ENCODE data around the gene RAB29.
"Not testable (repeated sequence)": the region's sequence is repeated elsewhere in the genome, so short reads cannot be mapped to it uniquely, and the experiment has no call there.

The RAB29 gene

DNA sequence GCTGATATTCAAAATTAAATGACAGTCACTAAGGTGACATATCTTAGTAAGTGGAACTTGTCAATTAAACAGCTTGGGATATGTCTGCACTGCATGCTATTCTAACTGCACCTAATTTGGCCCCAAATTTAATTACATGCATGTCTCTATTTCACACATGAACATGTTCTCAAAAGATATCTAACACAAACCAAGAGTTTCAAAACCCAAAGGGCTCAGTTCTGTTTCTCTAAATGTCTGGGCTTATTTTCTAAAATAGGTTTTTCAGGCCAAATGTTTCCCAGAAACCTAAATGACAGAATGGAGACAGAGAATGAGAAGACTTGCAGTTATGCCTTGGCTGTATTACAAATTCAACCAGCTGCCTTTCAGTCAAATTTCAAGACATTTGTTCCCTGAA is 11.3 kb downstream of the RAB29 start:
- no peak for DNase-seq

DNA sequence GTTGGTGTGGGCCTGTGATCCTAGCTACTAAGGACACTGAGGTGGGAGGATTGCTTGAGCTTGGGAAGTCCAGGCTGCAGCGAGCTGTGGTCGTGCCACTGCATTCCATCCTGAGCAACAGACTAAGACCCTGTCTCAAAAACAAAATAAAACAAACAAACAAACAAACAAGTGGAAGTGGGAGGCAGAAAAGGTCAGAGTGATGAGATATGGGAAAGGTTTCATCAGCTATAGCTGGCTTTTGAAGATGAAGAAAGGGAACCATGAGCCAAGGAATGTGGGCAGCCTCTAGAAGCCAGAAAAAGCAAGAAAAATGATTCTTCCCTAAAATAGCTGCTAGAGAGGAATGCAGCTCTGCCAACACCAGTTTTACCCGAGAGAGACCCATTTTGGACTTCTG is 14.7 kb downstream of the RAB29 start:
- no peak for DNase-seq

DNA sequence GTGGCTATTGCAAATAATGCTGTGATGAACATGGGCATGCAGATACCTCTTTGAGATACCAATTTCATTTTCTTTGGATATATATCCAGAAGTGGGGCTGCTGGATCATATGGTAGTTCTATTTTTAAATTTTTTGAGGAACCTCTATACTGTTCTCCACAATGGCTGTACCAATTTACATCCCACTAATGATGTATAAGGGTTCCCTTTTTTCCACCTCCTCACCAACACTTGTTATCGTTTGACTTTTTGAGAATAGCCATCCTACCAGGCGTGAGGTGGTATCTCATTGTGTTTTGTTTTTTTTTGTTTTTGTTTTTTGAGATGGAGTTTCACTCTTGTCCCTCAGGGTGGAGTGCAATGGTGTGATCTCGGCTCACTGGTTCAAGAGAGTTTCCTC is 18.7 kb downstream of the RAB29 start:
- no peak for DNase-seq

DNA sequence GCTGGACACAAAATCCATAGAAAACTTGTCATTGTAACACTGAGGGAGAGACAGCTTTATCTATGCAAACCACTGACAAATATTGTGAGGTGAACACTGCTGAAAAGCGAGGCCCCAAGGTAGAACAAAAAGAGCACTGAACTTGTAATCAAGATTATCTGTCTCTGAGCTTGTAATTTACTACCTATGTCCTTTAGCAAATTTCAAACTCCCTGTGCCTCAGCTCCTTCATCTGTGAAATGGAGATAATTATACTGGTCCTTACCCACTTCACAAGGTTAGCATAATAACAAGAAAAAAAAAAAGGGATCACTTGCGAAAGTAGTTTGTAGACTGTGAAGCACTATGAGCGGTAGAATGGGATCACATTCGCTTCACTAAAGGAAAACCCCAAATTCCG is 20.4 kb downstream of the RAB29 start:
- no peak for DNase-seq

DNA sequence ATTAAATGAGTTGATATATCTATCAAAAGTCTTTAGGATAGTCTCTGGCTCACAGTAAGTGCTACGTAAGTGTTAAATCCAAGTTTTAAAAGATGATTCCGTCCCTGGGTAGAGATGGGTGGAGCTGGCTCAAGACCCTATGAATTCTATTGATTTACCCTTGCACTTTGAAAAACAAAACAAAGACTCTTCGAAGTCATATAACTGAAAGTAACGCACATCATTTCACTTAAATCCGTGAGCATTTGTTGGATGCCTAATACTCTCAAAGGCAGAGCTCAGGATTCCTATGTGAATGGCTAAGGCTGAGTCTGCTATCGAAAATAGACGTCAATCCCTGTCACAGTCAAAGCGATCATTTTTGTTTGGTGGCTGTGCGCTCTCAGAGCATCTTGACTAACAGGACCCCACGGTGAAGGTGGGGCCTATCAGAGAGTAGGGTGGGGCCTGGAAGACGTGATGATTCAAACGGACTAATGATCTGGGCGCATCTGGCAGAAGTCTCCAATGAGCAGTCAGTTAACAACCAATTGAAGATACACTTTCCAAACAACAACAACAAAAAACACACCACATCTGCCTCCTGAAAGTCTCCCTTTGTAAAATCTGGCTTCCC is 24.1 kb downstream of the RAB29 start:
- no peak for DNase-seq

DNA sequence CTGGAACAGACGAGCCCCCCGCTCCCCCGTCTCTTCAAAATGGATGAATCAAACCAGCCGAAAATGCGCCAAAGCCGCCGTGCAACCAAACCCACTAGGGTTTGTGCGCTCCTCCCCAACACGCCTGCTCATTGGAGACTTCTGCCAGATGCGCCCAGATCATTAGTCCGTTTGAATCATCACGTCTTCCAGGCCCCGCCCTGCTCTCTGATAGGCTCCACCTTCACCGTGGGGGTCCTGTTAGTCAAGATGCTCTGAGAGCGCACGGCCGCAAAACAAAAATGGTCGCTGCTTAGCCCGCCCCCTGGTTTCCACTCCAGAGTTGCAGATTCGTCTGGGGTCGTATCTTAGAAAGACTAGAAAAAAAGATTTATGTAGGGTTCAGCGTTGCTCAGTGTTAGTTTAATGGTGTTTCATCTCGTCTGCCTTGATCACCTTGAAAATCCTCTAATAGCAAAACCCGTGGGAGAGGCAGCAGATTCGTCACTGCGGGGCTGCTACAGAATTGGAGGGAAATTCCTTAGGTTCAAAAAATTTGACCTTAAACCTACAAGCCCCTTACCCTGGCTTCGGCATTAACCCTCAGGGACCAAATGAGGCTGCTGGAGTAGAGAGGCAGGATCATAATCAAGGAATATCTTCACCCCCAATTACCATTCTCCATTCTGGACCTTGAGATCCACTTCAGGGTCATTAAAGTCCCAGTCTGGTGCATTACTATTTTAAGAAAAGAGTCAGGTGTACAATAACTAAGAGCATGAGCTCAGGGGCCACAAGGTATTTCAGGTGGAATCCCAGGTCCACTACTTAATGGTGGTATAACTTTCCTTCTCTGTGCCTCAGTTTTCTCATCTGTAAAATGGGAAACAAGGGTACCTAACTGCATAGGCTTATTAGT is 24.9 kb downstream of the RAB29 start, which contains the start of gene NUCKS1:
Gene NUCKS1 (minus strand): TSS at position 45 of the 898 bp plus-strand sequence. CDS start 209 bp downstream, outside the sequence.
- DNase-seq: peak; percentile 99

DNA sequence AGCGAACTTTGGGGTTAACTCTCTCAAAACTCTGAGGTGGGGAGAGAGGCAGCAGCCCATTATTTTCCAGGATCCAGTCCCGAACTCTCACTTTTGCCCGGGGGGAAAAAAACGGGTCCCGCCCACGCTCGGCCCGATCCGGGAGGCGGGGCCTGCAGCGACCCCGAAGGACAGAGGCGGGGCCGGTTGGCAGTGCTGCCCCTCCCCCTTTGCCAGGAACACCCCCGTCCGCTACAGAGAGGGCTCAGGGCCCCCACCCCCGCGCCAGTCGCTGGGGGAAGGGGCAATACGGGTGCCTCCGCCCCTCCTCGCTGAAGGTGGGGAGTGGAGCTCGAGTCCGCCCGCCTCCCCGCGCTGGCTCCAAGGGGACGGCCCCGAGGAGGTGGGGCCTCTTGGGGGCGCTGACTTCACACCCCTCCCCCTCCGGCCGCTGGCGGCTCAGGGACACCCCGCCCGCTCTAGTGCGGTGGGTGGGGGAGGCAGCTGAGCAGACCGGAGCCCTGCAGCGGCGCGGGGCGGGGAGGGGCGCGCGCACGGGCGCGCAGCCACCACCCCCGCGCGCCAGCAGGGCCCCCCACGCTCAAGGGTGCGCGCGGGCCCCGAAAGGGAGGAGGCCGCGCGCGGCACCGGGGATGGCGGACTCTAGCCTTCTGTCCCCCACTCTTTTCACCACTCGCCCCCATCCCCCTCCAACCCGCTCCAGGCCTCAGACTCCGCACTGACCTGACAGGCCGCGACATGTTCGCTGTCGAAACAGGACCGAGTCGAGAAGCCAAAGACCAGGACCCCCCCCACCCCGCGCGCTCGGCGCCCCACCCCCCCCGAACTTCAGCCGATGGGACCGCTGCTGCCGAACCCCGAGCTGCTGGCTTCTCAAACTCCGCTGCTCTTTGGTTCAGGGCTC is 25.8 kb downstream of the RAB29 start:
- peak; percentile 97 for DNase-seq

DNA sequence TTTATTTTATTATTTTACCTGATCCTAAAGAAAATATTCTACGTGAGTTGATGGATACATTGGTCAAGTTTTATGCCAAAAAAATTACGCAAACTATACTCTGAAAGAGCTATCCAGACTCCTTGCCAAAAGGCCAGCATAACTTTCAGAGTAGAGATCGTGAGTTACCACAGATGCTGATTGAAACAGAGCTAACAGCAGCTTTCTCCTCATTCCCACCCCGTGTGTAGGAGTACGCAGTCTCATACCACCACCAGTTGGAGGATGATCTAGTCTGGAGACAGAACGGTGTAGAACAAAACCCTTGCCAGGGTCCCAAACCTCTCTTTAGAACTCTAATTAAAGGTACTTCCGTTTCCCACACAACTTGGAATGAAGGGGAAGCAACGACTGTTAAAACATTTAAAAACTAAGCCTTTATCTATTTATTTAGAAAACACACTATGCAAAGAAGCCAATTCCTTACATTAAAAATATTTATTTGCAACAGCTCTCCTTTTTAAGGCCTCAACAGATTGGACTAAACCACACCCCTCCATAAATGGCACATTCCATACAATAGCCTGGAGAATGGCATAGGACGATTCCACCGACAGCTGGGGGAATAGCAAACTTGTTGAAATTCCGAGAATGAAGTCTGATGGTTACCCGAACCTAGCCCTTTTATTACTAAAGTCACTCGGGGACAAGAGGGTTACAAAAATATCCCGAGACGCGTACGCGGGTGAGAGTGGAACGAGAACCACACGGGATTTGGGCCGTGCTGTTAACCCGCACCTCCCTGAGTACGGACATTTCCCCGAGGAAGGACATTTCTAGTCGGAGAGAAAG is 26.7 kb downstream of the RAB29 start:
- no peak for DNase-seq

DNA sequence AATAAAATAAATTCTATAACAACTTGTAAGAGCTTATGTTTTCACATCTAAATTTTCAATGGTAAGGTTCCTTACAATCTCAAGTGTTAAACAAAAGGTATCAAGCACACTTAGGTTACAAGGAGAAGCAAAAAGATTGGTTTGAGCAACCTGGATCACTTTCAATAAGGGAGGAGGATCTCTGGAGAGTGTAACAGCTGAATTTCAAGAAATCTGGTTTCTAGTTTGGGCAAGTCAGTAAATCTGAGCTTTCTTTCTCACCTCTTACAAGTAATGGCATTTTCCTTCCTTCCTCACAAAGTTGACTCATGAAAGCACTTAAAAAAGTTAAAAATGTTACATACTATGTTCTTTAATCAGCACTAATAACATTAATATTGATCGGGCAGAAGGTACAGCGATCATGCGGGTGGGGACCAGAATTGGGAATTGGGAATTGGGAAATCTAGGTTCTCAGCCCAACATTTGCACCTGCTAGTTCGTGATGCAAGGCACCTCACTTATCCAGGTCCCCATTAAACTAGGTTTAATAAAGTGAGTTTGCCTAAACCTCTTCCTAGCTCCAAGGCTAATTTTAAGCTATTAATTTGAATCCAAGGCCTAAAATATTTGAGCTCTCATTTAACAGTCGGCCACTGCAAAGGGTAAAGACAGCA is 28.4 kb downstream of the RAB29 start:
- no peak for DNase-seq

DNA sequence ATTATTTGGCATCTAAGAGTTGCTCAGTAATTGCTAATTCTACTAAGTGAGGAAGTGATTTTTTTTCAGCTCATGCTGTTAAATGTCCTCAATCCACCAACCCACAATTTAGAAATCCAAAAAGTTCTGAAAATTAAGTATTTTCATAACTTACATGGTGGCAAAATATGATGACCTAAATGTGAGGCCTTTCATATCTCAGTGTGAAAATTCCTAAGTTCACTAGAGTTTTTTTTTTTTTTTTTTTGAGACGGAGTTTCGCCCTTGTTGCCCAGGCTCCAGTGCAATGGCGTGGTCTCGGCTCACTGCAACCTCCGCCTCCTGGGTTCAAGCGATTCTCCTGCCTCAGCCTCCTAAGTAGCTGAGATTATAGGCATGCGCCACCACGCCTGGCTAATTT is 30.9 kb downstream of the RAB29 start:
- DNase-seq: no peak

DNA sequence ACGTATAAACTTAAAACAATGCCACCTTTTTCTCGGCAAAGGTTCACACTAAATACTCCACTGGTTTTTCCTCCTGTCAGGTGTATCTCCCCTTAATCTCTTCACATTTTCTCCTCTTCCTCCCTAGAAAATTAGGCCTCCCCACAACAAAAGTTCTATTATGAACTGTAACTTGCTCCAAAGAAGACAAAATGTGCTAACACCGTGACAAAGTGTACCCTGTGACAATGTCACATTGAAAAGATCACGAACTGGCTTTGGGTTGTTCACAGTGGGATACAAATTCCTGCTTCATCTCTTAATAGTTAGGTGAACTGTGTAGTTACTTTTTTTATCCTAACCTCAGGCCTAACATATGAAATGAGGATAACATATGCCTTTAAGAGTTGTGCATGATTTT is 31.3 kb downstream of the RAB29 start:
- no peak for DNase-seq

DNA sequence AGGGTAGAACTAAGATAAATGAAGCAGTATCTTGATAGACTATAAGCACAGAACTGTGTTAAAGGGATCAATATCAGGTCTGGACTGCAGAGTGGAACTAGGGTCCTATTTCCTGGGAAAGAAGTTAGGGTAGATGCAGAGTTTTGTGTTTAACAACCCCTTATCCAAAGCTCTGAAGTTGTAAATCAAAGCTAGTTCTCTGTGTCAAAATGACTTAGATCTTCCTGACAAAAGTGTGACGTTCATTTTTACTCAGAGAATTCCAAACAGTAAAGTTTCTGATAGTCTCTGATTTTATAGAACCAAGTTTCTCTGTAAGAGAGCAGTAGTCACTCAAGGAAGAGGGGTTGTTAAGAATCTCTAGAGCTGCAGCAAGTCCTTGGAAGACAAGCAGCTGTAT is 33.6 kb downstream of the RAB29 start:
- no peak for DNase-seq

DNA sequence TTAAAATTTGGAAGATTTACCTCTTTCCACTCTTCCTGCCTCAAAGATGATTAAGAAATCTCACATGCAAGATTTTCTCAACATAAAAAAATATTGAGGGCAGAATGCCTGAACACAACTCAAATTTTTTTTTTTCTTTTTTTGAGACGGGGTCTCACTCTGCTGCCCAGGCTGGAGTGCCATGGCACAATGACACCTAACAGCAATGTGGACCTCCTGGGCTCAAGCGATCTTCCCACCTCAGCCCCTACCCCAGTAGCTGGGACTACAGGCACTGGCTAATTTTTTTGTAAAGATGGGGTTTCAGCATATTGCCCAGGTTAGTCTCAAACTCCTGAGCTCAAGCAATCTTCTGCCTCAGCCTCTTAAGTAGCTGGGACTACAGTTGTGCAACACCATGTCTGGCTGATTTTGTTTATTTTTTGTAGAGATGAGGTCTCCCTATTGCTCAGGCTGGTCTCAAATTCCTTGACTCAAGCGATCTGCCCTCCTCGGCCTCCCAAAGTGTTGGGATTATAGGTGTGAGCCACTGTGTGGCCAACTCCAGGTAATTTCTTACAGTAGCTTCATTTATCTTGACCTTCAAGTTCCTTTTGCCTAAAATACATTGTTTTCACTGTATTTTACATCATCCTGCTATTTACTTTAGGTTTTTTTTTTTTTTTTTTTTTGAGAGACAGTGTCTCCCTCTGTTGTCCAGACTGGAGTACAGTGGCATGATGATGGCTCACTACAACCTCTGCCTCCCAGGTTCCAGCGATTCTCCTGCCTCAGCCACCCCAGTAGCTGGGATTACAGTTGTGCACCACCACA is 35.7 kb downstream of the RAB29 start:
- DNase-seq: no peak

DNA sequence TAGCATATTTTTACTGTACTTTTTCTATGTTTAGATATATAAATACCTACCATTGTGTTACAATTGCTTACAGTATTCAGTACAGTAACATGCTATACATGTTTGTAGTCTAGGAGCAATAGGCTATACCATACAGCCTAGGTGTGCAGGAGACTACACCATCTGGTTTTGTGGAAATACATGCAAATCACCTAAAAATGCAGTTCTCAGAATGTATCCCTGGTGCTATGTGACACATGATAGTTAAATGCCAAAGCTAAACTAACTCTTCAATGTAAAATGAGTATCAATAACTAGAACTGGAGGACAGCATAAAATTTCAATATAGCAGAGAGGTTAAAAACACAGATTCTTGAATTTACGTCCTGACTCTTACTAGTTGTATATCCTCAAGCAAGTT is 40.1 kb downstream of the RAB29 start:
- no peak for DNase-seq

DNA sequence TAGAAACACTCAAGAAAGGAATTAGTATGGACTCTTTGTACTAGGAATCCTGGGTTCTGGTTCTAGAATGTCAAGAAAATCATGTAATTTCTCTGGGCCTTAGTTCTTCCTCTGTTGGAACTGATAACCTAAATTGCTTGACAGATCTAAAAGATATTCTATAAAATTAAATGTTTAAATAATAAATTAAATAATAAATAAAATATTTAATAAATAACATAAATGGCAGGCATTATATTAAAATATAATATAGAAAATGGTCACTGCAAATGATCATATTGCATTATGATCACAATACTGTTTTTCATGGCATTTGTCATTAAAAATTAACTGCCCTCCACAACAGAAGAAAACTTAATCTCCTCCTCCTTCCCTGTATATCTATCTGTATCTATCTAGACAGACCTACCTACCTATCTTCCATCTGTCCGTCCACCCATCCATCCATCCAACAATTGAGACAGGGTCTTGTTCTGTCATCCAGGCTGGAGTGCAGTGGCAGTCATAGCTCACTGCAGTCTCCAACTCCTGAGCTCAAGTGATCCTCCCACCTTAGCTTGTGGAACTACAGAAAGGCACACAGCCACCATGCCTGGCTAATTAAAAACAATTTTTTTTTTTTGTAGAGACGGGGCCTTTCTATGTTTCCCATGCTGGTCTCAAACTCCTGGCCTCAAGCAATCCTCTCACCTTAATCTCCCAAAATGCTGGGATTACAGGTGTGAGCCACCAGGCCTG is 41.7 kb downstream of the RAB29 start:
- no peak for DNase-seq

DNA sequence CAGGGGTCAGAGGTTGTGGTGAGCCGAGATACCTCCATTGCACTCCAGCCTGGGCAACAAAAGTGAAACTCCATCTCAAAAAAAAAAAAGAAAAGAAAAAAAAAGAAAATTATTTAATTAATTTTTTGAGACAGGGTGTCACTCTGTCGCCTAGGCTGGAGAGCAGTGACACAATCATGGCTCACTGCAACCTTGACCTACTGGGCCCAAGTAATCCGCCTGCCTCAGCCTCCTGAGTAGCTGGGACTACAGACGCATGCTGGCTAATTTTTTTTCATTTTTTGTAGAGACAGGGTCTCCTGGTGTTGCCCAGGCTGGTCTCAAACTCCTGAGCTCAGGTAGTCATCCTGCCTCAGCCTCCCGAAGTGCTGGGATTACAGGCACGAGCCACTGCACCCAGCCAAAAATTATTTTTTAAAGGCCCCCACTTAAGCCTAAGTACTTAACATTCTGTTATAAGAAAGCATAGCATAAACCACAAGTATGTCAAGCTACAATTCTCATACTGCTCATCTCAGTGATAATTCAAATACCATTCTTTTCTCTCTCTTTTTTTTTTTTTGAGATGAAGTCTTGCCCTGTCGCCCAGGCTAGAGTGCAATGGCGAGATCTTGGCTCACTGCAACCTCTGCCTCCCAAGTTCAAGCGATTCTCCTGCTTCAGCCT is 45.2 kb downstream of the RAB29 start:
- DNase-seq: no peak

DNA sequence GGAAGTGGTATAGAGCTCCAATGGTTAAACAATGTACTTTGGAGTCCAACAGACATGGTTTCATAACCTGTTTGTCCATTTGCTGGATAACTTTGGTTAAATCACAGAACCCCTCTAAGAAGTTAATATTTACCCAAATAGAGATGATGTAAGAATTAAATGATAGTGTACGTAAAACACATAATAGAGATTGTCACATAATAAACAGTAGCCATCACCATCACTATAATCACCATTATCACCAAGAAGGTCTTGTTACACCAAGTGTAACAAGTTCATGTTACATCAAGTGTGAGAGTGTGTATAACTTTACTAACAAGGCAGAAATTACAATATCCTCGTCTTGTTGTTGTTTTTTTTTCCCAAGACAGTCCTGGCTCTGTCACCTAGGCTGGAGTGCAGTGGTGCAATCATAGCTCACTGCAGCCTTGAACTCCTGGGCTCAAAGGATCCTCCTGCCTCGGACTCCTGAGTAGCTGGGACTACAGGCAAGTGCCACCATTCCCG is 48.6 kb downstream of the RAB29 start:
- DNase-seq: no peak

DNA sequence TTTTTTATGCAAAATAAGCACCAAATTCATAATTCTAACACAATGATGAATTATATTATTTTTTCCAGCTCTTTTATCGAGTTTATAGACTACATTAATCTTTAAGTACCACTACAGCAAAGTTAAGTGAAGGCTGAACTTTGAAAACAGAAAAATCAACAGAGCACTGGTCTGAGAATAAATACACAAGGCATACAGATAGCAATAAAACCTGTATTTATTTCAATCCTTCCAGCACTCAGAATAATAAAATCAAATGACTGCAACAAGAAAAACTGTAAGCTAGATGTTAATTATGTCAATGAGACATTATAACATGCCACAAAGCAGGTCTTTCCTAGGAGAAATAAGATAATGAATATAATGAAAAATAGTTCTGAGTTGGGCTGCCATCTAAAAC is 49.8 kb downstream of the RAB29 start:
- DNase-seq: no peak

DNA sequence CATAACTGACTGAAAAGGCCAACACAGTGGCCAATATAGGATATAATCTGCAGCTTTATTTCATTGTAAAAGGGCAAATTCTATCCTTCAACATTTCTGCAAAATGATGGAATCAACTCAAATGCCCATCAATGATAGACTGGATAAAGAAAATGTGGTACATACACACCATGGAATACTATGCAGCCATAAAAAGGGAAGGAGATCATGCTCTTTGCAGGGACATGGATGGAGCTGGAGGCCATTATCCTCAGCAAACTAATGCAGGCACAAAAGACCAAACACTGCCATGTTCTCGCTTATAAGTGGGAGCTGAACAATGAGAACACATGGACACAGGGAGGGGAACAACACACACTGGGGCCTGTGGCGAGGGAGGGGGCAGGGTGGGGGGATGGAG is 54.5 kb downstream of the RAB29 start:
- DNase-seq: not testable (repeated sequence)

Data from CD4-positive, alpha-beta T cell treated with Interleukin-15 for 1 hour (primary cell).